ENCODE results near the gene NEK1. TPM values are rescaled to one million over a fixed set of nuclear protein-coding genes. Genes with fewer than 3 reads are reported as not detected.
"Not testable (repeated sequence)": the region's sequence is repeated elsewhere in the genome, so short reads cannot be mapped to it uniquely, and the experiment has no call there.

NEK1 gene
- total RNA-seq, 2 donors from 2014 or later: 8.0 to 24.0 TPM

DNA sequence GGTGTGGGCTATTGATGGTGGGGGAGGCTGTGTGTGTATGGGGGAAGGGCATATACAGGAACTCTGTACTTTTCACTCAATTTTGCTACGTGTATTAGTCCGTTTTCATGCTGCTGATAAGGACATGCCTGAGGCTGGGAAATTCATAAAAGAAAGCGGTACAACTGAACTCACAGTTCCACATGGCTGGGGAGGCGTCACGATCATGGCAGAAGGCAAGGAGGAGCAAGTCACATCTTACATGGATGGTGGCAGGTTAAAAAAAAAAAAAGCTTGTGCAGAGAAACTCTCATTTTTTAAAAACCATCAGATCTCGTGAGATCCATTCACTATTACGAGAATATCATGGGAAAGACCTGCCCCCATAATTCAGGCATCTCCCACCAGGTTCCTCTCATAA lies 152.3 kb downstream of the NEK1 start:
- no peaks in the 10 kb centered on the region for H3K36me3 ChIP-seq
- H3K4me3 ChIP-seq: no peak overlapping the region
- no peak overlapping the region for H3K27ac ChIP-seq
- no peak for DNase-seq (ENCODE audit: low spot score)
- H3K4me1 ChIP-seq (ENCODE audit: control insufficient read depth in 1 of 2, low read depth in 2 of 2): no peaks in the 10 kb centered on the region
- no peak for TF ChIP-seq CTCF (IDR thresholded peaks at IDR 0.05)
- no peaks in the 10 kb centered on the region for H3K9me3 ChIP-seq
- H3K27me3 ChIP-seq (replicated peaks; ENCODE audit: insufficient read depth): no peaks in the 10 kb centered on the region
- no peak for ATAC-seq (ENCODE audit: insufficient number of reproducible peaks, low FRiP score, low read depth)

- no peak for TF ChIP-seq CTCF (IDR thresholded peaks at IDR 0.05)
- Histone ChIP-seq H3K27me3 (replicated peaks; ENCODE audit: insufficient read depth) (no peaks in the 10 kb centered on the region), H3K27ac (no peak overlapping the region), H3K36me3 (no peaks in the 10 kb centered on the region), H3K4me3 (no peak overlapping the region), H3K4me1 (ENCODE audit: control insufficient read depth in 1 of 2, low read depth in 2 of 2) (no peaks in the 10 kb centered on the region), H3K9me3 (no peaks in the 10 kb centered on the region)
- DNase-seq (ENCODE audit: low spot score) (no peak), ATAC-seq (ENCODE audit: insufficient number of reproducible peaks, low FRiP score, low read depth) (no peak)
These were observed 153.8 kb downstream of the NEK1 start for GRCh38 chr4:169458575-169458974.

- H3K4me3 ChIP-seq; H3K27ac ChIP-seq; H3K4me1 ChIP-seq (ENCODE audit: control insufficient read depth in 1 of 2, low read depth in 2 of 2); DNase-seq (ENCODE audit: low spot score); H3K36me3 ChIP-seq; ATAC-seq (ENCODE audit: insufficient number of reproducible peaks, low FRiP score, low read depth); H3K27me3 ChIP-seq (replicated peaks; ENCODE audit: insufficient read depth); H3K9me3 ChIP-seq: not testable (repeated sequence)
These were observed 159.7 kb downstream of the NEK1 start for GRCh38 chr4:169452644-169453043.

- H3K27ac ChIP-seq; H3K27me3 ChIP-seq (replicated peaks; ENCODE audit: insufficient read depth); ATAC-seq (ENCODE audit: insufficient number of reproducible peaks, low FRiP score, low read depth); H3K4me3 ChIP-seq; H3K36me3 ChIP-seq; H3K4me1 ChIP-seq (ENCODE audit: control insufficient read depth in 1 of 2, low read depth in 2 of 2); DNase-seq (ENCODE audit: low spot score): not testable (repeated sequence)
- peaks cover 11% of the 10 kb centered on the region for H3K9me3 ChIP-seq
These were observed 163.4 kb downstream of the NEK1 start for GRCh38 chr4:169448935-169449334.

DNA sequence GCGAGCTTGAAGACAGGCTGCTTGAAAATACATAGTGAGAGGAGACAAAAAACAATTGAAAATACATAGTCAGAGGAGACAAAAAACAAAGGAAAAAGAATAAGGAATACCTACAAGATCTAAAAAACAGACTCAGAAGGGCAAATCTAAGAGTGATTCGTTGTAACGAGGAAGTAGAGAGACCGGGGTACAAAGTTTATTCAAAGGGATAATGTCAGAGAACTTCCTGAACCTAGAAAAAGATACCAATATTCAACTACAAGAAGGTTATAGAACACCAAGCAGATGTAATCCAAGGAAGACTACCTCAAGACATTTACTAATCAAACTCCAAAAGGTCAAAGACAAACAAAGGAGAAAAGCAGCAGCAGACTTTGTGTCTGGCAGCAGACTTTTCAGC lies 165.6 kb downstream of the NEK1 start:
- TF ChIP-seq CTCF (IDR thresholded peaks at IDR 0.05): no peak
- Histone ChIP-seq H3K4me3 (no peak overlapping the region), H3K36me3 (peaks cover 7% of the 10 kb centered on the region), H3K9me3 (peaks cover 18% of the 10 kb centered on the region), H3K27ac (no peak overlapping the region), H3K27me3 (replicated peaks; ENCODE audit: insufficient read depth) (no peaks in the 10 kb centered on the region), H3K4me1 (ENCODE audit: control insufficient read depth in 1 of 2, low read depth in 2 of 2) (no peaks in the 10 kb centered on the region)
- no peak for ATAC-seq (ENCODE audit: insufficient number of reproducible peaks, low FRiP score, low read depth)
- DNase-seq (ENCODE audit: low spot score): no peak

GRCh38 chr4:169443748-169444147 lies 168.6 kb downstream of the NEK1 start:
- H3K36me3 ChIP-seq: peaks cover 7% of the 10 kb centered on the region
- ATAC-seq (ENCODE audit: insufficient number of reproducible peaks, low FRiP score, low read depth) (no peak), DNase-seq (ENCODE audit: low spot score) (no peak)
- peaks cover 18% of the 10 kb centered on the region for H3K9me3 ChIP-seq
- no peak overlapping the region for H3K27ac ChIP-seq
- H3K4me3 ChIP-seq: no peak overlapping the region
- no peaks in the 10 kb centered on the region for H3K27me3 ChIP-seq (replicated peaks; ENCODE audit: insufficient read depth)
- H3K4me1 ChIP-seq (ENCODE audit: control insufficient read depth in 1 of 2, low read depth in 2 of 2): peaks cover 17 to 20% of the 10 kb centered on the region in 2 donors
- no peak for TF ChIP-seq CTCF (IDR thresholded peaks at IDR 0.05)
